Measurements from ENCODE around the gene CPO. TPM values are rescaled to one million over a fixed set of nuclear protein-coding genes. Genes with fewer than 3 reads are reported as not detected.

Gene CPO
- total RNA-seq, 1 experiment from 2014 or later, result not detected

DNA sequence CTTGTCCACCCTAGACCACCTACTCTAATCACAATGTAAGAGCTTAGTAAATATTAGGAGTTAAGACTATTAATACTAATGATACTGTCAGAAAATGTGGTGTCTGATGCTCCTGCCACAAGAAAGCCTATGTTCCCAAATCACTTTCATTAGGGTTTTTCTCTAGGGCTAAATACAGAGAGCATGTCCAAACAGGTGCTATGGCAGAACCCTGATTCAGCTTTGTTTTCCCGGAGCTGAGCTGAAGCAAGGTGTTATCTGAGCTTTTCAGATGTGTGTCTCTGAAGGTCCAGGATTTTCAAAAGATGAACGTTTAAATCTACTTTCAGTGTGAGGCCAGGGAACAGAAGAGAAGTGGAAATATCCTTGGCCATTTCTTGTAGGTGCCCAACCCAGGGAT, 40.6 kb downstream of the CPO start:
- Histone ChIP-seq H3K9me2 (replicated peaks; ENCODE audit: insufficient read depth, low read length) (no peaks in the 10 kb centered on the region), H3K4me2 (ENCODE audit: low read depth, low read length, poor library complexity, severe bottlenecking) (no peak overlapping the region), H3K4me1 (ENCODE audit: low read length) (peaks cover 9% of the 10 kb centered on the region), H4K20me1 (ENCODE audit: insufficient read depth, low read depth, low read length) (no peaks in the 10 kb centered on the region), H3K9ac (ENCODE audit: low read length) (no peak overlapping the region), H2AFZ (ENCODE audit: low read length) (no peak overlapping the region), H3K4me3 (ENCODE audit: low read length) (no peak overlapping the region), H3K79me2 (ENCODE audit: low read length) (no peaks in the 10 kb centered on the region), H3K36me3 (ENCODE audit: insufficient read depth, low read length) (no peaks in the 10 kb centered on the region), H3K27me3 (ENCODE audit: low read length) (no peaks in the 10 kb centered on the region), H3K9me3 (ENCODE audit: low read length) (no peaks in the 10 kb centered on the region), H3K27ac (ENCODE audit: low read length) (no peak overlapping the region)
- no peak for DNase-seq

GRCh38 chr2:206980413-206980812, 41.1 kb downstream of the CPO start:
- Histone ChIP-seq H3K9me2 (replicated peaks; ENCODE audit: insufficient read depth, low read length) (no peaks in the 10 kb centered on the region), H3K4me2 (ENCODE audit: low read depth, low read length, poor library complexity, severe bottlenecking) (no peak overlapping the region), H3K4me3 (ENCODE audit: low read length) (no peak overlapping the region), H3K4me1 (ENCODE audit: low read length) (peaks cover 9% of the 10 kb centered on the region), H3K9ac (ENCODE audit: low read length) (no peak overlapping the region), H3K36me3 (ENCODE audit: insufficient read depth, low read length) (no peaks in the 10 kb centered on the region), H3K27me3 (ENCODE audit: low read length) (no peaks in the 10 kb centered on the region), H3K27ac (ENCODE audit: low read length) (no peak overlapping the region), H4K20me1 (ENCODE audit: insufficient read depth, low read depth, low read length) (no peaks in the 10 kb centered on the region), H3K9me3 (ENCODE audit: low read length) (no peaks in the 10 kb centered on the region), H3K79me2 (ENCODE audit: low read length) (no peaks in the 10 kb centered on the region), H2AFZ (ENCODE audit: low read length) (no peak overlapping the region)
- DNase-seq, result no peak

- no peak for DNase-seq
- no peaks in the 10 kb centered on the region for H3K9me3 ChIP-seq (ENCODE audit: low read length)
- no peaks in the 10 kb centered on the region for H4K20me1 ChIP-seq (ENCODE audit: insufficient read depth, low read depth, low read length)
- no peak overlapping the region for H2AFZ ChIP-seq (ENCODE audit: low read length)
- no peaks in the 10 kb centered on the region for H3K27me3 ChIP-seq (ENCODE audit: low read length)
- H3K27ac ChIP-seq (ENCODE audit: low read length), result no peak overlapping the region
- H3K36me3 ChIP-seq (ENCODE audit: insufficient read depth, low read length), result no peaks in the 10 kb centered on the region
- H3K4me2 ChIP-seq (ENCODE audit: low read depth, low read length, poor library complexity, severe bottlenecking), result no peak overlapping the region
- H3K9me2 ChIP-seq (replicated peaks; ENCODE audit: insufficient read depth, low read length), result no peaks in the 10 kb centered on the region
- no peaks in the 10 kb centered on the region for H3K79me2 ChIP-seq (ENCODE audit: low read length)
- H3K4me3 ChIP-seq (ENCODE audit: low read length), result no peak overlapping the region
- H3K4me1 ChIP-seq (ENCODE audit: low read length), result peaks cover 9% of the 10 kb centered on the region
- no peak overlapping the region for H3K9ac ChIP-seq (ENCODE audit: low read length)
Observed at GRCh38 chr2:206981086-206981674, 41.9 kb downstream of the CPO start.

DNA sequence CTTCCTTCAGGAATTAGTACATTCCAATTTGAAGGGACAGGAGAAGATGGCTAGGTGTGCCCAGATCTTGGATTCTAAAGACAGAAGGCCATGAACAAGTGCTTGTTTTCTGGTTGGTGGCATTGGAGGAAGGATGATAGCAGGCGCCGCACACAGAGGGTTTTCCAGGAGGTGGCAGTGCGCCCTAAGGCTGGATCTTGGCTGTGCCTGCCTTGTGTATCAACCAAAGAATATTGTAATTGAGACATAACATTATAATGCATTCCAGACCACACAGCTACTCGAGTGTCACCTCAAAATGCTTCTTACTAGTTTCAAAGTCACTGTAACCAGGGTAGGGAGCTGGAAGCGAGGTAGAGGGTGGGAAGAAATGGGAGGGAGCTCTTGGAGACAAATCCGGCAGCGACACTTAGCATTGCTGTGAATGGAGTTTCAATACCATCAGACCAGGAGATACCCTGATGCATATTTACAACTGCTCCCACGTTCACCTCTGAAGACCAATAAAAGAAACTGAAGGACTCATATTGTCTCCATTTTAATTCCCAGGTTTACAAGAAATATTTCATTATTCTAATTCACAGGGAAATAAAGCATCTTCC, 42.5 kb downstream of the CPO start:
- H3K4me1 ChIP-seq (ENCODE audit: low read length), result peaks cover 9% of the 10 kb centered on the region
- H3K4me2 ChIP-seq (ENCODE audit: low read depth, low read length, poor library complexity, severe bottlenecking), result no peak overlapping the region
- no peaks in the 10 kb centered on the region for H3K9me3 ChIP-seq (ENCODE audit: low read length)
- DNase-seq, result peak; percentile 72
- H3K9ac ChIP-seq (ENCODE audit: low read length), result no peak overlapping the region
- no peaks in the 10 kb centered on the region for H3K79me2 ChIP-seq (ENCODE audit: low read length)
- no peaks in the 10 kb centered on the region for H4K20me1 ChIP-seq (ENCODE audit: insufficient read depth, low read depth, low read length)
- H2AFZ ChIP-seq (ENCODE audit: low read length), result no peak overlapping the region
- no peak overlapping the region for H3K4me3 ChIP-seq (ENCODE audit: low read length)
- peaks cover 3% of the 10 kb centered on the region; the same call in 1 of the 2 replicates for H3K27me3 ChIP-seq (ENCODE audit: low read length)
- no peaks in the 10 kb centered on the region for H3K9me2 ChIP-seq (replicated peaks; ENCODE audit: insufficient read depth, low read length)
- H3K27ac ChIP-seq (ENCODE audit: low read length), result no peak overlapping the region
- no peaks in the 10 kb centered on the region for H3K36me3 ChIP-seq (ENCODE audit: insufficient read depth, low read length)

DNA sequence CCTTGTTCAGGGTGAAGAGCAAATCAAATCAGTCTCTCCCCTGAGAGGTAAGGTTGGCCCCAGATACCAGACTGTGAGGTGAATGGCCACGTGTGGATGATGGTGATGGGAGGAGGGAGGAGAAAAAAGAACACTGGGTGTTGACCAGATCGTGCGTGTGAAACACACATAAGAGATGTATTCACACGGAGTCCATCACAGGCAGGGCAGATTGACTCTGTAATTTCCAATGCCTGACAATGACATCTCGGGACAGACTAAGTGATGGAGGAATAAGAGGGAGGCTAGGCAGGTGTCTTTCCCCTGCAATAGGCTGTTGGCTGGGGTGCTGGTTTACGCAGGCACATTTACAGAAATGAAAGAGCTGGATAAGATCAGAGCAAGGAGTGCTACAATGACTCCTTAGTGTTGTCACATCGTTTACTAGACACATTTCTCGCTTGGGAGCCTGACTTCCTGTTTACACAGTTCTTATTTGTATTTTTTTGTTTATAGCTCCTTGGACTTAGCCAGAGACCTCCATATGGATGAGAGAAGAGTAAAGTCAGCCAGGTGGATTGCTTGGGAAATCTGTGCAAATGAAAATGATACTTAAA, 43.1 kb downstream of the CPO start:
- Histone ChIP-seq H3K4me1 (ENCODE audit: low read length) (peaks cover 9% of the 10 kb centered on the region), H4K20me1 (ENCODE audit: insufficient read depth, low read depth, low read length) (no peaks in the 10 kb centered on the region), H3K79me2 (ENCODE audit: low read length) (no peaks in the 10 kb centered on the region), H2AFZ (ENCODE audit: low read length) (no peak overlapping the region), H3K9ac (ENCODE audit: low read length) (no peak overlapping the region), H3K4me2 (ENCODE audit: low read depth, low read length, poor library complexity, severe bottlenecking) (no peak overlapping the region), H3K9me2 (replicated peaks; ENCODE audit: insufficient read depth, low read length) (no peaks in the 10 kb centered on the region), H3K4me3 (ENCODE audit: low read length) (no peak overlapping the region), H3K36me3 (ENCODE audit: insufficient read depth, low read length) (no peaks in the 10 kb centered on the region), H3K27ac (ENCODE audit: low read length) (no peak overlapping the region), H3K27me3 (ENCODE audit: low read length) (peaks cover 3% of the 10 kb centered on the region; the same call in 1 of the 2 replicates), H3K9me3 (ENCODE audit: low read length) (no peaks in the 10 kb centered on the region)
- DNase-seq, result no peak

DNA sequence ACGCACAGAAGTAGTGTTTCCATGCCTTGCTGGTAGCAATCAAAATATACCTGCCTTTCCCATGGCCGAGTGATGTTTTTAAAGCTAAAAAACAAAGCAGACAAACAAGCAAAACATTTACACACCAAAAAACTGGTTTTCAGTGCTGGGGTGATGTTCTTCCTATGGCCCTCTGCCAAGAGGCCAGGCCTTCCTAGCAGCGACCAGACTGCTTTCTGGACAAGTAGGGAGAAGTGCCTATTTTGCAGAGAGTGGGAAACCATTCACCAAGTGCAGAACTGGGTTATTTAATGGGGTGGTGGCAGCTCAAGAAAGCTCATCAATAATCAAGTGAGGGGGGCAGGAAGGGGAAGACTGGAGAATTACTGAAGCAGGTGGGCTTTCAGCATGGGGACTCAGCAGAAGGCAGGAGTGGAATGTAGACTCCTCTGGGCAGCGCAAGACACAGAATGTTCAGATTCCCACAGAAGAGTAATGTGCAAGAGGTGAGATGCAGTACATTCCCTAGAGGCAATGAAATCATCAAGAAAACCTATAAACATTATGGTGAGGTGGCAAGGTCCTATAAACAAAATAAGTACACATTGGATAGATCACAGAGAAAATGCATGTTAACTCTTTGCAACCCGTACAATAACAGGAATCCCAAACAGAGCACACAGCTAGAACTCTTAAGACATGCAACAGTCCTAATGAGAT, 44.0 kb downstream of the CPO start:
- Histone ChIP-seq H3K4me1 (ENCODE audit: low read length) (peaks cover 9% of the 10 kb centered on the region), H3K27ac (ENCODE audit: low read length) (no peak overlapping the region), H3K27me3 (ENCODE audit: low read length) (peaks cover 3% of the 10 kb centered on the region; the same call in 1 of the 2 replicates), H3K4me2 (ENCODE audit: low read depth, low read length, poor library complexity, severe bottlenecking) (no peak overlapping the region), H3K79me2 (ENCODE audit: low read length) (no peaks in the 10 kb centered on the region), H3K9me2 (replicated peaks; ENCODE audit: insufficient read depth, low read length) (no peaks in the 10 kb centered on the region), H2AFZ (ENCODE audit: low read length) (no peak overlapping the region), H3K36me3 (ENCODE audit: insufficient read depth, low read length) (no peaks in the 10 kb centered on the region), H4K20me1 (ENCODE audit: insufficient read depth, low read depth, low read length) (no peaks in the 10 kb centered on the region), H3K4me3 (ENCODE audit: low read length) (no peak overlapping the region), H3K9me3 (ENCODE audit: low read length) (no peaks in the 10 kb centered on the region), H3K9ac (ENCODE audit: low read length) (no peak overlapping the region)
- DNase-seq, result no peak

GRCh38 chr2:206984206-206984605, 44.9 kb downstream of the CPO start:
- H3K4me2 ChIP-seq (ENCODE audit: low read depth, low read length, poor library complexity, severe bottlenecking), result no peak overlapping the region

GRCh38 chr2:206986943-206987342, 47.6 kb downstream of the CPO start:
- no peak overlapping the region for H2AFZ ChIP-seq (ENCODE audit: low read length)
- DNase-seq, result no peak
- no peak overlapping the region for H3K9ac ChIP-seq (ENCODE audit: low read length)
- H4K20me1 ChIP-seq (ENCODE audit: insufficient read depth, low read depth, low read length), result no peaks in the 10 kb centered on the region
- no peaks in the 10 kb centered on the region for H3K79me2 ChIP-seq (ENCODE audit: low read length)
- H3K4me2 ChIP-seq (ENCODE audit: low read depth, low read length, poor library complexity, severe bottlenecking), result no peak overlapping the region
- H3K9me3 ChIP-seq (ENCODE audit: low read length), result no peaks in the 10 kb centered on the region
- no peaks in the 10 kb centered on the region for H3K36me3 ChIP-seq (ENCODE audit: insufficient read depth, low read length)
- no peaks in the 10 kb centered on the region for H3K9me2 ChIP-seq (replicated peaks; ENCODE audit: insufficient read depth, low read length)
- peaks cover 9% of the 10 kb centered on the region for H3K4me1 ChIP-seq (ENCODE audit: low read length)
- no peak overlapping the region for H3K27ac ChIP-seq (ENCODE audit: low read length)
- peaks cover 3% of the 10 kb centered on the region; the same call in 1 of the 2 replicates for H3K27me3 ChIP-seq (ENCODE audit: low read length)
- H3K4me3 ChIP-seq (ENCODE audit: low read length), result no peak overlapping the region

More at GRCh38 chr2:206984206-206984605, 44.9 kb downstream of the CPO start:
- Histone ChIP-seq H3K9ac (ENCODE audit: low read length) (no peak overlapping the region), H3K9me3 (ENCODE audit: low read length) (no peaks in the 10 kb centered on the region), H3K27ac (ENCODE audit: low read length) (no peak overlapping the region), H3K4me1 (ENCODE audit: low read length) (peaks cover 9% of the 10 kb centered on the region), H3K79me2 (ENCODE audit: low read length) (no peaks in the 10 kb centered on the region), H3K27me3 (ENCODE audit: low read length) (peaks cover 3% of the 10 kb centered on the region; the same call in 1 of the 2 replicates), H3K9me2 (replicated peaks; ENCODE audit: insufficient read depth, low read length) (no peaks in the 10 kb centered on the region), H3K4me3 (ENCODE audit: low read length) (no peak overlapping the region), H2AFZ (ENCODE audit: low read length) (no peak overlapping the region), H3K36me3 (ENCODE audit: insufficient read depth, low read length) (no peaks in the 10 kb centered on the region), H4K20me1 (ENCODE audit: insufficient read depth, low read depth, low read length) (no peaks in the 10 kb centered on the region)
- DNase-seq, result no peak

All from Karpas-422 (cell line).